Ureter (tissue), 1 donor: ENCODE data around the gene TRIM14. TPM values are rescaled to one million over a fixed set of nuclear protein-coding genes. Genes with fewer than 3 reads are reported as not detected.
"Not testable (repeated sequence)": the region's sequence is repeated elsewhere in the genome, so short reads cannot be mapped to it uniquely, and the experiment has no call there.

Source experiments
- DNase-seq: peaks from one replicate; pipeline ENCODE4 v3.0.0-alpha.2; 2020; ENCODE audit warnings: low spot score
- total RNA-seq: library from RNA; stranded (reverse); gene quantifications from one replicate; pipeline ENCODE4 v1.2.4, GENCODE V29; 2023
- donor health status: DM: yes; HTN: yes; CAD: no.

The TRIM14 gene
- total RNA-seq, 1 donor from 2014 or later: 66.9 TPM

GRCh38 chr9:98049288-98050072, 69.5 kb downstream of the TRIM14 start:
- DNase-seq: no peak

DNA sequence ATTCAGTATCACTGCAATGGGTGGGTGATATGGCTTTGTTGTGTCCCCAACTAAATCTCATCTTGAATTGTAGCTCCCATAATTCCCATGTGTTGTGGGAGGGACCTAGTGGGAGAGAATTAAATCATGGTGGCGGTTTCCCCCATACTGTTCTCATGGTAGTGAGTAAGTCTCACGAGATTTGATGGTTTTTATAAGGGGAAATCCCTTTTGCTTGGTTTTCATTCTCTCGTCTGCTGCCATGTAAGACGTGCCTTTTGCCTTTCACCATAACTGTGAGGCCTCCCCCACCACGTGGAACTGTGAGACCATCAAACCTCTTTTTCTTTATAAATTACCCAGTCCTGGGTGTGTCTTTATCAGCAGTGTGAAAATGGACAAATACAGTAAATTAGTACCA, 72.0 kb downstream of the TRIM14 start:
- DNase-seq: no peak

- no peak for DNase-seq
Measured at GRCh38 chr9:98046180-98046543, 72.9 kb downstream of the TRIM14 start.

DNA sequence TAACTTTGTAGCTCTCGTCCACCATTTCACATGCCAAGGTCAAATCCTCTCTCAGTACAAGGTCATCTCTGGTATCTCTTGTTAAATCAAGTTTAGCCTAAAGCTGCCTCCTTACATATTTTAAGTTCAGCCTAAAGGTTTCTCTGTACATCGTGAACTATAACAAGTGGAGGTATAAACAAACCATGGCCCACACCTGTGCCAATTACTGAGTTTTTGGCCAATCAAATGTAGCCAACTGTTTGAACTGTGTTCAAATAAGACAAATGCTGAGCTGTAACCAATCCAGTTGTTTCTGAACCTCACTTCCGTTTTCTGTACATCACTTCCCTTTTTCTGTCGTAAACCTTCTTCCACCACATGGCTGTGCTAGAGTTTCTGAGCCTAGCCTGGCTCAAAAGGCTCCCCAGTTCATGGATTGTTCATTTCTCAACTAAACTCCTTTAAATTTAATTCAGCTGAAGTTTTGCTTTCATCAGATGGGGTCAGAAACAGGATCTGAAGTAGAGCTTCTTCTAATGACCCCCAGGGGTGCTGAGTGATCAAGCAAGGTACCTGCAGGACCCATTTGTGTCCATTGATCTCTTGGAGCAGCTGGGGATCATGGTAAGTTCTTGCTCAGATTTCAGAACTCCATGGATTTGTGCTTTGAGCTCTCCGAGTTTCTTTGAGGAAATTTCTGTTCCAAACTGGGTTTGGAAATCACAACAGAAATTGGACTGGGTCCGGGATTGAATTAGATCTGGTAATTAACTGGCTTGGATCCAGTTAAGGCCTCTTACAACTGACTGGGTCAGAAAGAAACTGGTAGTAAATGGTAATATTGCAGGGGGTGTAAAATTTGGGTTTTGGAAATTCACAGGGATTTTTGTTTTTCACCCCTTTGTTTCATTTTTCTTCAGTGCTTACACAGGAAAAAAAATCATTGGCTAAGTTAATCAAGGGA, 73.5 kb downstream of the TRIM14 start:
- no peak for DNase-seq

- DNase-seq: no peak
Measured at GRCh38 chr9:98043915-98044314, 75.1 kb downstream of the TRIM14 start.

- DNase-seq: no peak
Measured at GRCh38 chr9:98040212-98040611, 78.8 kb downstream of the TRIM14 start.

DNA sequence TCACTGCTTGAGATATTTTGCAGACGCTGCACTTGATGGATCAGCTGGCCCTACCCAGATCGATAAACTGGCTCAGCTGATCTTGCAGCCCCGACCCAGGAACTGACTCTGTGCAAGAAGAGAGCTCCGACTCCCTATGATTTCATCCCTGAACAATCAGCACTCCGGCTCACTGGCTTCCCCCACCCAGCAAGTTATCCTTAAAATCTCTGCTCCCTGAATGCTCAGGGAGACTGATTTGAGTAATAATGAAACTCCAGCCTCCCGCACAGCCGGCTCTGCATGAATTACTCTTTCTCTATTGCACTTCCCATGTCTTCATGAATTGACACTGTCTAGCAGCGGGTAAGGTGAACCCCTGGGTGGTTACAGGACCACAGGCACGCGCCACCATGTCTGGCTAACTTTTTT, 79.4 kb downstream of the TRIM14 start:
- DNase-seq: no peak

DNA sequence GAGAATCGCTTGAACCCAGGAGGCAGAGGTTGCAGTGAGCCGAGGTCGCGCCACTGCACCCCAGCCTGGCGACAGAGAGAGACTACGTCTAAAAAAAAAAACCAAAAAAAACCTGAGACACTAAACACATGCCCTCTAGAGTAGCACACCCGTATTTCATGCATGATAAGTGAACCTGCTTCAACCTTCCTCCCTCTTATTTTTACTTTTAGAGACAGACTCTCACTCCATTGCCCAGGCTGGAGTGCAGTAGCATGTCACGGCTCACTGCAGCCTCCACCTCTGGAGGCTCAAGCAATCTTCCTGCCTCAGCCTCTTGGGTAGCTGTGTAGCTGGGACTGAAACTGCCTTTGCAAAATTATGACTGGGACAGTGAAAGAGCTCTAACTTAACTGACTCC, 80.1 kb downstream of the TRIM14 start:
- no peak for DNase-seq

DNA sequence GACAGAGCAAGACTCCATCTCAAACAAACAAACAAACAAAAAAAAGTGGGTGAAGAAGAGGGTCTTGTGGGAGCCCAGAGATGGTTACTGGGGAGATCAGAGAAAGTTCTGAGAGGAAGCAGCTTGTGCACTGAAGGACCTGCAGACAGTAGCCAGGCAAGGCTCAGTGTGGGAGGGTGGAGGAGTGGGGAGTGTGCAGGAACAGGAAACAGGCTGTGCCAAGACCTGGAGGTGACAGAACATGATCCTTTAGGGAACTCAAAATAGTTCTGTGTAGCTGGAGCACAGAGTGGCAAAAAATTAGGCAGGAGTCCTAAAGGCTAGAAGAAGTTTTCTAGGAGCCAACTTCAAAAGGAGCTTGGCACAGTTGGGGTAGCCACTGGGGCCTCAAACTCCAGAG, 81.7 kb downstream of the TRIM14 start:
- DNase-seq: peak; percentile 56

DNA sequence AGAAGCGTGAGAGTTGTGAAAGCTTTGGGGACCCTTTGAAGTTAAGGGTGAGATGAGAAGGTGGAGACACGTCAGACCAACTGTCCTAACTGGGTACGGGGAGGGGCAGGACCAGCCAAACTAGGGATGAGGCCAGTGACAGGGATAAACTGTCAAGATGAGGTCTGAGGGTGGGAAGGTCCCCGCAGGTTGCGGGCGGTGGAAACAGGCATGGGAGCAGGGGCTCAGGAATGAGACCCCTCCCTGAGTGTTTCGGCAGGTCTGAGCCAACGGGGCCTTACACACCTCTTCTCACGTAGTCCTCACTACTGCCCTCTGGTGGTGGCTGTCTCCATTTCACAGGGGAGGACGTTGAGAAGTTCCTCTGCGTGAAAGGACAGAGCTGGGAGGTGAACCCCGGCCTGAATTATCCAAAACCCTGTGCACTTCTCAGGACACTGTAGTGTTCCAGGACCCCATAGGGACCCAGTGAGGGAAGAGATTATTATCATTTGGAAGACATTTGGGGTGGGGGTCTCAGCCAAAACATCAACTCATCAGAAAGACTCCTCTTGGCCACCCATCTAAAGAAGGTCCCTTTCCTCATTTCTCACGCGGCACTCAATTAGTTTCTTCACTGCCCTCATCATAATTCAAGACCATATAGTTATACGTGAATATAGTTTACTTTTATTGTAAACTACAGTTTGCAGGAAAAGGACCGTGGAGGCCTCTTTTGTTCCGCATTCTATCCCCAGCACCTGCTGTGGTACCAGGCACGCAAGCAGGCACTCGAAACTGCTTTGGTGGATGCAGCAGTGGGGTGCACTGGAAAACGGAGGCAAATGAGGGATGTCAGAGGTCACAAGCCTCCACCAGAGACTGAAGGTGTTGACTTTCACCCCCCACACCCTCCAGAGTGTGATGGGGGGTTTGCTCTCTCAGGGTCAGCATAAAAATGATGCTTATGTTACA, 84.2 kb downstream of the TRIM14 start:
- DNase-seq: peak; percentile 84

- no peak for DNase-seq
Measured at GRCh38 chr9:98031935-98032334, 87.1 kb downstream of the TRIM14 start.

DNA sequence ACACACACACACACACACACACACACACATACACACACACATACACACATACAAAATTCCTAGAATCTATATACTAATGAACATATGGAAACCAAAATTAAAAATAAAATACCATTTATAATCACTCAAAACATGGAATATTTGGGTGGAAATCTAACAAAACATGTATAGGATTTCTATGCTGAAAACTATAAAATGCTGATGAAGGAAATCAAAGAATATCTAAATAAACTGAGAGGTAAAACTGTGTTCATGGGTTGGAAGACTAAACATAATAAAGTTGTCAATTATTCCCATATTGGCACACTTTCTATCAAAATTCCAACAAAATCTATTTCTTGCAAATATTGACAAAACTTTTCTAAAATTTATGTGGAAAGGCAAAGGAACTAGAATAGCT, 87.9 kb downstream of the TRIM14 start:
- DNase-seq: no peak

- DNase-seq: no peak
Measured at GRCh38 chr9:98024702-98025101, 94.3 kb downstream of the TRIM14 start.

DNA sequence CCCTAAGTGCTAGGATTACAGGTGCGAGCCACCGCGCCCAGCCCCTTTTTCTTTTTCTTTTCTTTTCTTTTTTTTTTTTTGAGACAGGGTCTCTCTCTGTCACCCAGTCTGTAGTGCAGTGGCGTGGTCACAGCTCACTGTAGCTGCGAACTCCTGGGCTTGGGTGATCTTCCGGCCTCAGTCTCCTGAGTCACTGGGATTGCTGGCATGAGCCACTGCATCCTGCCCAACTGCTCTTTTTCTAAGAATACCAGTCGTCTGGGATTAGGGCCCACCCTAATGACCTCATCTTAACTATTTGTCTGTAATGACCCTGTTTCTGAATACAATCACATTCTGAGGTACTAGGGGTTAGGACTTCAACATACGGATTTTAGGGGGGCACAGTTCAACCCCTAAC, 96.6 kb downstream of the TRIM14 start:
- no peak for DNase-seq

GRCh38 chr9:98021306-98022040, 97.5 kb downstream of the TRIM14 start:
- no peak for DNase-seq

GRCh38 chr9:98020476-98021145, 98.4 kb downstream of the TRIM14 start:
- no peak for DNase-seq

GRCh38 chr9:98019869-98020268, 99.2 kb downstream of the TRIM14 start:
- not testable (repeated sequence) for DNase-seq
